Measurements from ENCODE around the gene PPFIA4. TPM values are rescaled to one million over a fixed set of nuclear protein-coding genes. Genes with fewer than 3 reads are reported as not detected.

The PPFIA4 gene
- total RNA-seq, 2 experiments from 2014 or later, result 4.5 to 6.5 TPM

- Mint-ChIP-seq H3K27me3 (ENCODE audit: low read depth) (peaks cover 13% of the 10 kb centered on the region), H3K36me3 (ENCODE audit: low read depth) (no peaks in the 10 kb centered on the region), H3K27ac (no peak overlapping the region), H3K4me3 (no peak overlapping the region), H3K4me1 (ENCODE audit: low read depth) (no peaks in the 10 kb centered on the region), H3K9me3 (peaks cover 14% of the 10 kb centered on the region)
- CTCF ChIA-PET, result interaction anchor here (0.6 kb wide), 1 partner anchor 47 kb away, joined by 4 read pairs; no protein-coding TSS in a partner anchor
- no peak for DNase-seq
- intact Hi-C loops (cut with micrococcal nuclease), result no loop called here
Observed at GRCh38 chr1:203090421-203091198, 64.3 kb downstream of the PPFIA4 start.

- CTCF ChIA-PET, result interaction anchor here (0.6 to 0.7 kb wide), 2 partner anchors 26 to 47 kb away, joined by 4 to 5 read pairs; no protein-coding TSS in a partner anchor
Observed at GRCh38 chr1:203091199-203091477, 64.8 kb downstream of the PPFIA4 start.

GRCh38 chr1:203091761-203092330 is 65.6 kb downstream of the PPFIA4 start:
- CTCF ChIA-PET, result interaction anchor here (0.5 to 1.0 kb wide), 3 partner anchors 8 to 658 kb away, joined by 4 to 5 read pairs (median 5); no protein-coding TSS in a partner anchor
- Mint-ChIP-seq H3K27me3 (ENCODE audit: low read depth) (peaks cover 14% of the 10 kb centered on the region), H3K27ac (no peak overlapping the region), H3K4me1 (ENCODE audit: low read depth) (no peaks in the 10 kb centered on the region), H3K9me3 (peaks cover 19% of the 10 kb centered on the region), H3K4me3 (no peak overlapping the region), H3K36me3 (ENCODE audit: low read depth) (no peaks in the 10 kb centered on the region)
- intact Hi-C loops (cut with micrococcal nuclease), result no loop called here
- no peak for DNase-seq

More at GRCh38 chr1:203091199-203091477, 64.8 kb downstream of the PPFIA4 start:
- intact Hi-C loops (cut with micrococcal nuclease), result no loop called here
- DNase-seq, result no peak
- peaks cover 14% of the 10 kb centered on the region for H3K27me3 Mint-ChIP-seq (ENCODE audit: low read depth)
- no peaks in the 10 kb centered on the region for H3K36me3 Mint-ChIP-seq (ENCODE audit: low read depth)
- peaks cover 17% of the 10 kb centered on the region for H3K9me3 Mint-ChIP-seq
- no peaks in the 10 kb centered on the region for H3K4me1 Mint-ChIP-seq (ENCODE audit: low read depth)
- no peak overlapping the region for H3K27ac Mint-ChIP-seq
- H3K4me3 Mint-ChIP-seq, result no peak overlapping the region

GRCh38 chr1:203093754-203094410 is 67.6 kb downstream of the PPFIA4 start:
- CTCF ChIA-PET, result interaction anchor here (0.6 to 0.7 kb wide), 2 partner anchors 177 to 418 kb away, joined by 3 to 7 read pairs; no protein-coding TSS in a partner anchor
- intact Hi-C loops (cut with micrococcal nuclease), result no loop called here
- peaks cover 14% of the 10 kb centered on the region for H3K27me3 Mint-ChIP-seq (ENCODE audit: low read depth)
- H3K4me1 Mint-ChIP-seq (ENCODE audit: low read depth), result no peaks in the 10 kb centered on the region
- H3K9me3 Mint-ChIP-seq, result peaks cover 22% of the 10 kb centered on the region
- no peaks in the 10 kb centered on the region for H3K36me3 Mint-ChIP-seq (ENCODE audit: low read depth)
- no peak for DNase-seq
- H3K4me3 Mint-ChIP-seq, result no peak overlapping the region
- H3K27ac Mint-ChIP-seq, result no peak overlapping the region

- CTCF ChIA-PET, result no interaction called here
- no peaks in the 10 kb centered on the region for H3K36me3 Mint-ChIP-seq (ENCODE audit: low read depth)
Observed at GRCh38 chr1:203095061-203095690, 68.9 kb downstream of the PPFIA4 start.

GRCh38 chr1:203096566-203096965 is 70.3 kb downstream of the PPFIA4 start:
- Mint-ChIP-seq H3K36me3 (ENCODE audit: low read depth) (no peaks in the 10 kb centered on the region), H3K4me1 (ENCODE audit: low read depth) (no peaks in the 10 kb centered on the region), H3K27me3 (ENCODE audit: low read depth) (peaks cover 16% of the 10 kb centered on the region), H3K4me3 (no peak overlapping the region), H3K9me3 (peaks cover 22% of the 10 kb centered on the region), H3K27ac (no peak overlapping the region)
- CTCF ChIA-PET, result interaction anchor here (1.4 kb wide), 1 partner anchor 57 kb away, joined by 4 read pairs; no protein-coding TSS in a partner anchor
- intact Hi-C loops (cut with micrococcal nuclease), result no loop called here
- DNase-seq, result no peak

More at GRCh38 chr1:203095061-203095690, 68.9 kb downstream of the PPFIA4 start:
- Mint-ChIP-seq H3K4me3 (no peak overlapping the region), H3K4me1 (ENCODE audit: low read depth) (no peaks in the 10 kb centered on the region), H3K27me3 (ENCODE audit: low read depth) (peaks cover 18% of the 10 kb centered on the region), H3K9me3 (peaks cover 22% of the 10 kb centered on the region), H3K27ac (no peak overlapping the region)
- DNase-seq, result no peak
- intact Hi-C loops (cut with micrococcal nuclease), result no loop called here

GRCh38 chr1:203097001-203097400 is 70.7 kb downstream of the PPFIA4 start:
- Mint-ChIP-seq H3K4me1 (ENCODE audit: low read depth) (no peaks in the 10 kb centered on the region), H3K27ac (no peak overlapping the region), H3K9me3 (peaks cover 22% of the 10 kb centered on the region), H3K27me3 (ENCODE audit: low read depth) (peaks cover 16% of the 10 kb centered on the region), H3K36me3 (ENCODE audit: low read depth) (no peaks in the 10 kb centered on the region), H3K4me3 (no peak overlapping the region)
- intact Hi-C loops (cut with micrococcal nuclease), result no loop called here
- CTCF ChIA-PET, result interaction anchor here (1.4 kb wide), 1 partner anchor 58 kb away, joined by 4 read pairs; no protein-coding TSS in a partner anchor
- no peak for DNase-seq

GRCh38 chr1:203098445-203098844 is 72.2 kb downstream of the PPFIA4 start:
- intact Hi-C loops (cut with micrococcal nuclease), result no loop called here
- Mint-ChIP-seq H3K27ac (no peak overlapping the region), H3K36me3 (ENCODE audit: low read depth) (no peaks in the 10 kb centered on the region), H3K4me1 (ENCODE audit: low read depth) (no peaks in the 10 kb centered on the region), H3K4me3 (no peak overlapping the region), H3K27me3 (ENCODE audit: low read depth) (peaks cover 13% of the 10 kb centered on the region), H3K9me3 (peaks cover 22% of the 10 kb centered on the region)
- no peak for DNase-seq
- CTCF ChIA-PET, result interaction anchor here (1.4 kb wide), 1 partner anchor 59 kb away, joined by 4 read pairs; no protein-coding TSS in a partner anchor

GRCh38 chr1:203098914-203099520 is 72.7 kb downstream of the PPFIA4 start:
- peaks cover 22% of the 10 kb centered on the region for H3K9me3 Mint-ChIP-seq
- no peak for DNase-seq
- CTCF ChIA-PET, result interaction anchor here (1.4 kb wide), 1 partner anchor 60 kb away, joined by 4 read pairs; no protein-coding TSS in a partner anchor
- H3K4me3 Mint-ChIP-seq, result no peak overlapping the region
- H3K27me3 Mint-ChIP-seq (ENCODE audit: low read depth), result peaks cover 13% of the 10 kb centered on the region
- no peaks in the 10 kb centered on the region for H3K4me1 Mint-ChIP-seq (ENCODE audit: low read depth)
- H3K36me3 Mint-ChIP-seq (ENCODE audit: low read depth), result no peaks in the 10 kb centered on the region
- intact Hi-C loops (cut with micrococcal nuclease), result no loop called here
- H3K27ac Mint-ChIP-seq, result no peak overlapping the region

- DNase-seq, result no peak
- CTCF ChIA-PET, result no interaction called here
- peaks cover 13% of the 10 kb centered on the region for H3K27me3 Mint-ChIP-seq (ENCODE audit: low read depth)
Observed at GRCh38 chr1:203099805-203100515, 73.7 kb downstream of the PPFIA4 start.

GRCh38 chr1:203100516-203100869 is 74.2 kb downstream of the PPFIA4 start:
- Mint-ChIP-seq H3K9me3 (peaks cover 9% of the 10 kb centered on the region), H3K27ac (no peak overlapping the region), H3K27me3 (ENCODE audit: low read depth) (peaks cover 16% of the 10 kb centered on the region), H3K4me3 (no peak overlapping the region), H3K4me1 (ENCODE audit: low read depth) (no peaks in the 10 kb centered on the region), H3K36me3 (ENCODE audit: low read depth) (no peaks in the 10 kb centered on the region)
- intact Hi-C loops (cut with micrococcal nuclease), result no loop called here
- DNase-seq, result no peak
- CTCF ChIA-PET, result no interaction called here

More at GRCh38 chr1:203099805-203100515, 73.7 kb downstream of the PPFIA4 start:
- Mint-ChIP-seq H3K9me3 (peaks cover 15% of the 10 kb centered on the region), H3K4me3 (no peak overlapping the region), H3K27ac (no peak overlapping the region), H3K4me1 (ENCODE audit: low read depth) (no peaks in the 10 kb centered on the region), H3K36me3 (ENCODE audit: low read depth) (no peaks in the 10 kb centered on the region)
- intact Hi-C loops (cut with micrococcal nuclease), result no loop called here

Data from activated naive CD4-positive, alpha-beta T cell treated with anti-CD3 and anti-CD28 coated beads for 36 hours (primary cell).